Stimulated activated CD4-positive, alpha-beta T cell treated with anti-CD3 and anti-CD28 coated beads, Interleukin-2, amount 100 ng/mL, for 4 hours (primary cell): Measurements from ENCODE around the gene ENAH.
"Not testable (repeated sequence)": the region's sequence is repeated elsewhere in the genome, so short reads cannot be mapped to it uniquely, and the experiment has no call there.

ENCODE experiments used
- DNase-seq: peaks from one replicate; pipeline ENCODE4 v3.0.0-alpha.2; 2020; ENCODE audit warnings: low read depth

Gene ENAH

GRCh38 chr1:225674381-225674780 is 21.5 kb upstream of the ENAH start:
- no peak for DNase-seq

GRCh38 chr1:225670806-225671733 is 18.1 kb upstream of the ENAH start:
- DNase-seq: no peak

GRCh38 chr1:225670356-225670755 is 17.4 kb upstream of the ENAH start:
- DNase-seq: no peak

GRCh38 chr1:225668222-225668621 is 15.3 kb upstream of the ENAH start:
- no peak for DNase-seq

GRCh38 chr1:225667362-225667761 is 14.4 kb upstream of the ENAH start:
- DNase-seq: no peak

GRCh38 chr1:225666495-225666894 is 13.6 kb upstream of the ENAH start:
- no peak for DNase-seq

- DNase-seq: no peak
These were observed 11.8 kb upstream of the ENAH start for GRCh38 chr1:225664762-225665161.

GRCh38 chr1:225662155-225662554 is 9.2 kb upstream of the ENAH start:
- DNase-seq: no peak

GRCh38 chr1:225660544-225660946 is 7.6 kb upstream of the ENAH start:
- DNase-seq: no peak

GRCh38 chr1:225658041-225658440 is 5.1 kb upstream of the ENAH start:
- no peak for DNase-seq

GRCh38 chr1:225657462-225657989 is 4.6 kb upstream of the ENAH start:
- no peak for DNase-seq

- DNase-seq: not testable (repeated sequence)
These were observed 3.3 kb upstream of the ENAH start for GRCh38 chr1:225656259-225656655.

- no peak for DNase-seq
These were observed 2.8 kb upstream of the ENAH start for GRCh38 chr1:225655509-225656258.

- no peak for DNase-seq
These were observed 2.0 kb upstream of the ENAH start for GRCh38 chr1:225654688-225655508.

- no peak for DNase-seq
These were observed 1.3 kb upstream of the ENAH start for GRCh38 chr1:225654277-225654597.

GRCh38 chr1:225653463-225654276 is 747 bp upstream of the ENAH start:
- no peak for DNase-seq

- no peak for DNase-seq
These were observed 823 bp downstream of the ENAH start for GRCh38 chr1:225651872-225652728.

- DNase-seq: no peak
These were observed 1.5 kb downstream of the ENAH start for GRCh38 chr1:225651376-225651871.

GRCh38 chr1:225650179-225650578 is 2.7 kb downstream of the ENAH start:
- DNase-seq: no peak
